ENCODE results near the gene PDE11A. TPM values are rescaled to one million over a fixed set of nuclear protein-coding genes. Genes with fewer than 3 reads are reported as not detected.

Gene PDE11A
- total RNA-seq, 1 experiment from 2014 or later, result 0.13 TPM

- Mint-ChIP-seq H3K4me1 (peaks cover 12 to 14% of the 10 kb centered on the region in 2 experiments), H3K4me3 (no peak overlapping the region), H3K27me3 (ENCODE audit: low read depth) (peaks cover 59% of the 10 kb centered on the region), H3K9me3 (peaks cover 4% of the 10 kb centered on the region in 2 experiments), H3K27ac (no peak overlapping the region), H3K36me3 (ENCODE audit: insufficient read depth in 1 of 3, low read depth in 3 of 3) (no peaks in the 10 kb centered on the region)
- Histone ChIP-seq H4K8ac (replicated peaks; ENCODE audit: insufficient read length, low read depth, low read length) (no peak overlapping the region), H2BK120ac (ENCODE audit: low read depth, low read length, poor library complexity, severe bottlenecking) (no peak overlapping the region), H4K20me1 (ENCODE audit: control insufficient read depth, insufficient read depth, insufficient read length) (no peaks in the 10 kb centered on the region), H3K79me2 (ENCODE audit: insufficient read depth, low read length) (no peaks in the 10 kb centered on the region), H3T11ph (ENCODE audit: low read length) (no peak overlapping the region), H3K56ac (ENCODE audit: insufficient read length, low read depth, low read length) (no peak overlapping the region), H2BK5ac (ENCODE audit: insufficient read length, low read length) (no peak overlapping the region), H2BK20ac (ENCODE audit: low read depth, low read length, poor library complexity, severe bottlenecking) (no peak overlapping the region), H2AK5ac (ENCODE audit: insufficient read length, low read length) (no peak overlapping the region), H3K27ac (ENCODE audit: insufficient read length, low read depth, low read length) (no peak overlapping the region), H3K23ac (ENCODE audit: insufficient read length, low read depth, low read length) (no peak overlapping the region), H3K14ac (ENCODE audit: insufficient read depth, low read length) (no peak overlapping the region), H3K4me1 (ENCODE audit: insufficient read depth, low read length) (no peaks in the 10 kb centered on the region), H3K9me3 (ENCODE audit: control insufficient read depth, low read depth, low read length) (no peaks in the 10 kb centered on the region), H2AFZ (ENCODE audit: low read length) (no peak overlapping the region), H3K27me3 (ENCODE audit: insufficient read depth, low read length) (no peaks in the 10 kb centered on the region; the same call in 1 of the 2 replicates), H4K91ac (ENCODE audit: insufficient read length, low read depth, low read length) (no peak overlapping the region), H3K79me1 (ENCODE audit: insufficient read depth, low read depth, low read length, poor library complexity, severe bottlenecking) (no peaks in the 10 kb centered on the region), H3K23me2 (ENCODE audit: insufficient read length, low read depth, low read length, poor library complexity, severe bottlenecking) (peaks cover 5% of the 10 kb centered on the region), H2BK15ac (ENCODE audit: low read depth, low read length) (no peak overlapping the region), H3K9ac (ENCODE audit: extremely low read depth, insufficient read length, low read length) (no peak overlapping the region), H2BK12ac (ENCODE audit: insufficient read length, low read depth, low read length) (no peak overlapping the region), H4K5ac (ENCODE audit: insufficient read length, low read depth, low read length) (no peak overlapping the region), H3K18ac (ENCODE audit: insufficient read length, low read depth, low read length) (no peak overlapping the region), H3K4ac (ENCODE audit: low read depth, low read length) (no peak overlapping the region), H3K4me2 (ENCODE audit: insufficient read depth, insufficient read length, low read length) (no peak overlapping the region)
- DNase-seq, result no peak
- WGBS (ENCODE audit: extremely low coverage, insufficient read length, low lambda C conversion rate), result no CpG with 5 or more reads among the region's 1 CpG
- TF ChIP-seq, protein P1, sequence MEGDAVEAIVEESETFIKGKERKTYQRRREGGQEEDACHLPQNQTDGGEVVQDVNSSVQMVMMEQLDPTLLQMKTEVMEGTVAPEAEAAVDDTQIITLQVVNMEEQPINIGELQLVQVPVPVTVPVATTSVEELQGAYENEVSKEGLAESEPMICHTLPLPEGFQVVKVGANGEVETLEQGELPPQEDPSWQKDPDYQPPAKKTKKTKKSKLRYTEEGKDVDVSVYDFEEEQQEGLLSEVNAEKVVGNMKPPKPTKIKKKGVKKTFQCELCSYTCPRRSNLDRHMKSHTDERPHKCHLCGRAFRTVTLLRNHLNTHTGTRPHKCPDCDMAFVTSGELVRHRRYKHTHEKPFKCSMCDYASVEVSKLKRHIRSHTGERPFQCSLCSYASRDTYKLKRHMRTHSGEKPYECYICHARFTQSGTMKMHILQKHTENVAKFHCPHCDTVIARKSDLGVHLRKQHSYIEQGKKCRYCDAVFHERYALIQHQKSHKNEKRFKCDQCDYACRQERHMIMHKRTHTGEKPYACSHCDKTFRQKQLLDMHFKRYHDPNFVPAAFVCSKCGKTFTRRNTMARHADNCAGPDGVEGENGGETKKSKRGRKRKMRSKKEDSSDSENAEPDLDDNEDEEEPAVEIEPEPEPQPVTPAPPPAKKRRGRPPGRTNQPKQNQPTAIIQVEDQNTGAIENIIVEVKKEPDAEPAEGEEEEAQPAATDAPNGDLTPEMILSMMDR (conservative IDR thresholded peaks at IDR 0.05), result no peak
These were observed 2.4 kb upstream of the PDE11A start for GRCh38 chr2:178075006-178075326.
